Measurements from ENCODE around the gene CNPY2. TPM values are rescaled to one million over a fixed set of nuclear protein-coding genes. Genes with fewer than 3 reads are reported as not detected.
"Not testable (repeated sequence)": the region's sequence is repeated elsewhere in the genome, so short reads cannot be mapped to it uniquely, and the experiment has no call there.

CNPY2 gene
- total RNA-seq, 1 donor from 2014 or later, result 203 TPM

DNA sequence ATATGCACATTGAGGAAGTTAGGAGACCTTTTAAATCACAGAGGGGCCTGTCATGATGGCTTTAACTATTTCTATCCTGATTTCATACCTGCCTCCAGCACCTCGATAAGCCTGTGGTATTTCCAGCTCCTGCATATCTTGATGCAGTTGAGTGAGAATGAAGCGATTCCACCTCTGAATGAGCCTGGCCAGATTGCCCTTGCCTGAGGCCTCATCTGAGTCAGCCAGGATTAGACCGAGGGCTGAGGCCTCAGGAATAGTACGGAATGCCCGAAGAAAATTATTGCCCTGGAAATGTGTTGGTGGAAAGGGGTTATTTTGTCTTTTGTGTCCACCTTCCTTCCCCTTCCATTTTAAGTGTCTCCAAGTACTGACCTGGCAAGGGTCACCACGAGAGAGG, 8.4 kb upstream of the CNPY2 start:
- Mint-ChIP-seq H3K4me1 (ENCODE audit: unreplicated experiment) (no peaks in the 10 kb centered on the region), H3K27ac (ENCODE audit: unreplicated experiment) (no peak overlapping the region), H3K9me3 (ENCODE audit: unreplicated experiment) (no peaks in the 10 kb centered on the region), H3K27me3 (ENCODE audit: unreplicated experiment) (peaks cover 7% of the 10 kb centered on the region), H3K36me3 (ENCODE audit: low read depth, unreplicated experiment) (peaks cover 24% of the 10 kb centered on the region), H3K4me3 (ENCODE audit: unreplicated experiment) (no peak overlapping the region)
- DNase-seq (ENCODE audit: low spot score), result no peak
- TF ChIP-seq, protein P1, sequence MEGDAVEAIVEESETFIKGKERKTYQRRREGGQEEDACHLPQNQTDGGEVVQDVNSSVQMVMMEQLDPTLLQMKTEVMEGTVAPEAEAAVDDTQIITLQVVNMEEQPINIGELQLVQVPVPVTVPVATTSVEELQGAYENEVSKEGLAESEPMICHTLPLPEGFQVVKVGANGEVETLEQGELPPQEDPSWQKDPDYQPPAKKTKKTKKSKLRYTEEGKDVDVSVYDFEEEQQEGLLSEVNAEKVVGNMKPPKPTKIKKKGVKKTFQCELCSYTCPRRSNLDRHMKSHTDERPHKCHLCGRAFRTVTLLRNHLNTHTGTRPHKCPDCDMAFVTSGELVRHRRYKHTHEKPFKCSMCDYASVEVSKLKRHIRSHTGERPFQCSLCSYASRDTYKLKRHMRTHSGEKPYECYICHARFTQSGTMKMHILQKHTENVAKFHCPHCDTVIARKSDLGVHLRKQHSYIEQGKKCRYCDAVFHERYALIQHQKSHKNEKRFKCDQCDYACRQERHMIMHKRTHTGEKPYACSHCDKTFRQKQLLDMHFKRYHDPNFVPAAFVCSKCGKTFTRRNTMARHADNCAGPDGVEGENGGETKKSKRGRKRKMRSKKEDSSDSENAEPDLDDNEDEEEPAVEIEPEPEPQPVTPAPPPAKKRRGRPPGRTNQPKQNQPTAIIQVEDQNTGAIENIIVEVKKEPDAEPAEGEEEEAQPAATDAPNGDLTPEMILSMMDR (IDR thresholded peaks at IDR 0.05; ENCODE audit: unreplicated experiment), result no peak

- H3K4me3 Mint-ChIP-seq (ENCODE audit: unreplicated experiment); H3K4me1 Mint-ChIP-seq (ENCODE audit: unreplicated experiment); DNase-seq (ENCODE audit: low spot score); H3K27ac Mint-ChIP-seq (ENCODE audit: unreplicated experiment); H3K9me3 Mint-ChIP-seq (ENCODE audit: unreplicated experiment); H3K27me3 Mint-ChIP-seq (ENCODE audit: unreplicated experiment): not testable (repeated sequence)
- H3K36me3 Mint-ChIP-seq (ENCODE audit: low read depth, unreplicated experiment), result peaks cover 24% of the 10 kb centered on the region
Observed at GRCh38 chr12:56321610-56322009, 5.8 kb upstream of the CNPY2 start.

- Mint-ChIP-seq H3K4me3 (ENCODE audit: unreplicated experiment) (no peak overlapping the region), H3K27ac (ENCODE audit: unreplicated experiment) (no peak overlapping the region), H3K9me3 (ENCODE audit: unreplicated experiment) (no peaks in the 10 kb centered on the region), H3K36me3 (ENCODE audit: low read depth, unreplicated experiment) (peaks cover 24% of the 10 kb centered on the region), H3K4me1 (ENCODE audit: unreplicated experiment) (peaks cover 4% of the 10 kb centered on the region), H3K27me3 (ENCODE audit: unreplicated experiment) (peaks cover 7% of the 10 kb centered on the region)
- TF ChIP-seq, protein P1 (IDR thresholded peaks at IDR 0.05; ENCODE audit: unreplicated experiment), result no peak
- DNase-seq (ENCODE audit: low spot score), result no peak
Observed at GRCh38 chr12:56321027-56321426, 5.2 kb upstream of the CNPY2 start.

GRCh38 chr12:56317675-56318074, 1.9 kb upstream of the CNPY2 start:
- Mint-ChIP-seq H3K4me1 (ENCODE audit: unreplicated experiment) (peaks cover 4% of the 10 kb centered on the region), H3K27me3 (ENCODE audit: unreplicated experiment) (no peaks in the 10 kb centered on the region), H3K36me3 (ENCODE audit: low read depth, unreplicated experiment) (peaks cover 5% of the 10 kb centered on the region), H3K27ac (ENCODE audit: unreplicated experiment) (peak overlapping the region; percentile 54), H3K9me3 (ENCODE audit: unreplicated experiment) (no peaks in the 10 kb centered on the region), H3K4me3 (ENCODE audit: unreplicated experiment) (peak overlapping the region; percentile 65)
- DNase-seq (ENCODE audit: low spot score), result no peak
- TF ChIP-seq, protein P1 (IDR thresholded peaks at IDR 0.05; ENCODE audit: unreplicated experiment), result no peak

DNA sequence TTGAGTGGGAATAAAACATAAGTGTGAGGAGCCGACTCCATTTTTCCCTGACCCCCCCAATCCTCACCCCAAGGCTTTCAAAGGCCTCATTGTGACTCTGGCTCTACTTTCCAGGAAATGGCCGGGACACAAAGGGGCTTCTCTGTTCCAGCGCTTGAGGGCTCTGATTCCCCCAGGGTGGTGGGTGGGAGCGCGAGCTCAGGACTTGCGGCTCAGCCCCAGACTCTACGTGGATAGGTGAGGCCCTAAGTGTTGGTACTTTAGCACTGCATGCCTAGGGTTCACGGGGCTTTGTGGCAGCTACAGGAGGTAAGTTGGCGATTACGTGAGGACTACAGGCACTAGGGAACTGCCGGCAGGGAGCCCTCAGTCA, 553 bp downstream of the CNPY2 start:
- Mint-ChIP-seq H3K27ac (ENCODE audit: unreplicated experiment) (peak overlapping the region; percentile 96), H3K9me3 (ENCODE audit: unreplicated experiment) (no peaks in the 10 kb centered on the region), H3K4me1 (ENCODE audit: unreplicated experiment) (peaks cover 4% of the 10 kb centered on the region), H3K27me3 (ENCODE audit: unreplicated experiment) (no peaks in the 10 kb centered on the region), H3K4me3 (ENCODE audit: unreplicated experiment) (peak overlapping the region; percentile 99), H3K36me3 (ENCODE audit: low read depth, unreplicated experiment) (peaks cover 6% of the 10 kb centered on the region)
- DNase-seq (ENCODE audit: low spot score), result peak; percentile 11
- TF ChIP-seq, protein P1 (IDR thresholded peaks at IDR 0.05; ENCODE audit: unreplicated experiment), result no peak

- DNase-seq (ENCODE audit: low spot score), result no peak
- Mint-ChIP-seq H3K4me1 (ENCODE audit: unreplicated experiment) (peaks cover 2% of the 10 kb centered on the region), H3K9me3 (ENCODE audit: unreplicated experiment) (no peaks in the 10 kb centered on the region), H3K4me3 (ENCODE audit: unreplicated experiment) (no peak overlapping the region), H3K36me3 (ENCODE audit: low read depth, unreplicated experiment) (peaks cover 14% of the 10 kb centered on the region), H3K27me3 (ENCODE audit: unreplicated experiment) (no peaks in the 10 kb centered on the region), H3K27ac (ENCODE audit: unreplicated experiment) (no peak overlapping the region)
- TF ChIP-seq, protein P1 (IDR thresholded peaks at IDR 0.05; ENCODE audit: unreplicated experiment), result no peak
Observed at GRCh38 chr12:56311003-56311402, 4.8 kb downstream of the CNPY2 start.
